ENCODE data around the gene AFAP1L1.
"Not testable (repeated sequence)": the region's sequence is repeated elsewhere in the genome, so short reads cannot be mapped to it uniquely, and the experiment has no call there.

The AFAP1L1 gene

GRCh38 chr5:149388498-149389190 lies 117.0 kb downstream of the AFAP1L1 start:
- Histone ChIP-seq H3K36me3 (ENCODE audit: control insufficient read depth, insufficient read depth, low read length) (no peaks in the 10 kb centered on the region), H3K4me1 (no peaks in the 10 kb centered on the region), H3K27ac (no peak overlapping the region), H3K79me2 (no peaks in the 10 kb centered on the region), H3K9ac (no peak overlapping the region), H3K4me2 (ENCODE audit: low read length) (no peak overlapping the region), H3K9me3 (ENCODE audit: control insufficient read depth, low read length) (no peaks in the 10 kb centered on the region), H2AFZ (no peak overlapping the region), H3K27me3 (ENCODE audit: control insufficient read depth, insufficient read depth, low read length) (no peaks in the 10 kb centered on the region), H3K4me3 (ENCODE audit: low read depth, low read length) (no peak overlapping the region)
- no peak for TF ChIP-seq CTCF (IDR thresholded peaks at IDR 0.05)

- Histone ChIP-seq H3K79me2 (no peaks in the 10 kb centered on the region), H3K4me3 (ENCODE audit: low read depth, low read length) (no peak overlapping the region), H3K9me3 (ENCODE audit: control insufficient read depth, low read length) (no peaks in the 10 kb centered on the region), H3K36me3 (ENCODE audit: control insufficient read depth, insufficient read depth, low read length) (no peaks in the 10 kb centered on the region), H3K27me3 (ENCODE audit: control insufficient read depth, insufficient read depth, low read length) (no peaks in the 10 kb centered on the region), H3K4me2 (ENCODE audit: low read length) (no peak overlapping the region), H2AFZ (no peak overlapping the region), H3K9ac (no peak overlapping the region), H3K27ac (no peak overlapping the region), H3K4me1 (no peaks in the 10 kb centered on the region)
- TF ChIP-seq CTCF (IDR thresholded peaks at IDR 0.05): no peak
Measured at GRCh38 chr5:149389552-149390495, 118.2 kb downstream of the AFAP1L1 start.

- not testable (repeated sequence) for H3K27ac ChIP-seq; H3K9ac ChIP-seq; H3K79me2 ChIP-seq; H3K27me3 ChIP-seq (ENCODE audit: control insufficient read depth, insufficient read depth, low read length); H3K4me2 ChIP-seq (ENCODE audit: low read length); H3K9me3 ChIP-seq (ENCODE audit: control insufficient read depth, low read length); H3K36me3 ChIP-seq (ENCODE audit: control insufficient read depth, insufficient read depth, low read length); H3K4me3 ChIP-seq (ENCODE audit: low read depth, low read length); H2AFZ ChIP-seq; H3K4me1 ChIP-seq
Measured at GRCh38 chr5:149391076-149391475, 119.4 kb downstream of the AFAP1L1 start.
